GM18505 (cell line): ENCODE data around the gene RFTN1.

Experiments used
- ATAC-seq: cut with Tn5 transposase; IDR thresholded peaks from one replicate; pipeline ENCODE4 v1.9.1; 2021; ENCODE audit not compliant: unreplicated experiment
- POLR2A ChIP-seq: IDR thresholded peaks from 4 replicates; pipeline ENCODE4 v1.6.1; 2011; ENCODE audit warnings: borderline replicate concordance; ENCODE audit not compliant: insufficient read depth, insufficient read length; ENCODE audit errors: extremely low read depth

The RFTN1 gene

GRCh38 chr3:16426029-16426400 is 87.5 kb downstream of the RFTN1 start:
- no peak for ATAC-seq

GRCh38 chr3:16425398-16426028 is 88.0 kb downstream of the RFTN1 start:
- TF ChIP-seq POLR2A, result no peak
- no peak for ATAC-seq

More at GRCh38 chr3:16426029-16426400, 87.5 kb downstream of the RFTN1 start:
- TF ChIP-seq POLR2A, result no peak

GRCh38 chr3:16423947-16424673 is 89.4 kb downstream of the RFTN1 start:
- TF ChIP-seq POLR2A, result no peak

GRCh38 chr3:16423298-16423697 is 90.2 kb downstream of the RFTN1 start:
- ATAC-seq, result no peak
- TF ChIP-seq POLR2A, result no peak

More at GRCh38 chr3:16423947-16424673, 89.4 kb downstream of the RFTN1 start:
- peak; percentile 82 for ATAC-seq

GRCh38 chr3:16419640-16420241 is 93.8 kb downstream of the RFTN1 start:
- TF ChIP-seq POLR2A, result no peak
- no peak for ATAC-seq

- ATAC-seq, result no peak
- no peak for TF ChIP-seq POLR2A
Observed at GRCh38 chr3:16417945-16418739, 95.4 kb downstream of the RFTN1 start.

GRCh38 chr3:16415911-16416476 is 97.5 kb downstream of the RFTN1 start:
- ATAC-seq, result no peak
- no peak for TF ChIP-seq POLR2A

- no peak for TF ChIP-seq POLR2A
- no peak for ATAC-seq
Observed at GRCh38 chr3:16413321-16413720, 100.2 kb downstream of the RFTN1 start.

DNA sequence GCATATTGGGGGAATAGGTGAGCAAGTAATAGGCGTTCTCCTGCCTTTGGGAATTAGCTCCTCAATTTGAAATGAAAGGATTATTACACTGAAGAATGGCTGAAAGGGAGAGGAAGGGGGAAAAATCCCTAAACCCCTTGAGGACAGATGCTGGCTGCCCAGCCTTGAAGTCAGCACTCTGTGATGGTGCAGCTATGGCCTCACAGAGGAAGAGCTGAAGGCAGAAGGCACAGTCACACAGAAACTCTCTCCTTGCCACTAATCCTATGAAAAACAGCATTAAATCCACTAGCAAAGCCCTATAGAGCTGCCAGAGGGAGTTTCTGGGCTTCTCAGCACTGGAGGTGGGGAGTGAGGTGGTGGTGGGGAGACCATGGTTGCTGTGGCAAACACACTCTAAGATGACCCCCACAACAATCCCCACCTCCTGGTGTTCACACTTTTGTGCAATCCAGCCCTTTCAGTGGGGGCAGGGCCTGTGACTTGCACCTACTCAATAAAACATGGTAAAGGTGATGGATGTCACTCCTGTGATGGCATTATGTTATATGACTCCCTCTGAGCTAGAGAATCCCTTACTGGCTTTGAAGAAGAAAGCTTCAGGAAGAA is 101.2 kb downstream of the RFTN1 start:
- no peak for TF ChIP-seq POLR2A
- ATAC-seq, result no peak

DNA sequence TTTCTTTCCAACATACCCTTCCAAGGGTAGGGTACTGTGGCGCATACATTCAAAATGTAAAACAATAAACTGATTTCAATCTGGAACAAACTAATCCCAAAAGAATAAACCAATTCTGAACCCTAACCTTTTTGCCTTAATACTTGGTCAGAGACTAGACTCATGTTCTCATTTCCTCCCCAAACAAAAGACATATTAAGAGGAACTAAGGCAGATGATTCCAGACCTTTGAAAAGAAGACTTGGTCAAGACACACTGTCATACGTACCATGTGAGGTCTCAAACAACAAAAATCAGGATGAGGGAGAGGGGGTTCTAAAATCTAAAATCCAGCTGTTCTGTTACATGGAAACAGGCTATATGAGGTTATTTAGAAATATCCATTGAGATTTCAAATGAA is 102.1 kb downstream of the RFTN1 start:
- no peak for TF ChIP-seq POLR2A
- no peak for ATAC-seq

DNA sequence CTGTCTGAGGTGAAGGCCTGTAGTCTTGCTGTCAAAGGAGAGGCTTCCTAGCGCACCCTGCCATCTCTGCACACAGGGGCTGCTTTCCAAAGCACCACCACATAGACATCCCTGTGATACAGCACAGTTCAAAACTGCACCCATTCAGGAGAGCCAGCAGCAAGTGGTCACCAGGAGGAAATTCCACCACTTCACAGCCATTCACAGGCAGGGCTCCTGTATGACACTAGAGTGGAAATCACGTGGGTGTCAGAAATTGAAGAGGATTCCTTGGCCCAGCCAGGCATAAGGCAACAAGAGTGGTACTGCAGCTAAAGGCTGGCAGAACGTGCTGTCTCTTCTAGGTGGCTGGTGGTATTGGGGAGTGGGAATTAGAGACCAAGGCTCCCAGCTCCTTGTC is 102.8 kb downstream of the RFTN1 start:
- ATAC-seq, result no peak
- TF ChIP-seq POLR2A, result no peak

DNA sequence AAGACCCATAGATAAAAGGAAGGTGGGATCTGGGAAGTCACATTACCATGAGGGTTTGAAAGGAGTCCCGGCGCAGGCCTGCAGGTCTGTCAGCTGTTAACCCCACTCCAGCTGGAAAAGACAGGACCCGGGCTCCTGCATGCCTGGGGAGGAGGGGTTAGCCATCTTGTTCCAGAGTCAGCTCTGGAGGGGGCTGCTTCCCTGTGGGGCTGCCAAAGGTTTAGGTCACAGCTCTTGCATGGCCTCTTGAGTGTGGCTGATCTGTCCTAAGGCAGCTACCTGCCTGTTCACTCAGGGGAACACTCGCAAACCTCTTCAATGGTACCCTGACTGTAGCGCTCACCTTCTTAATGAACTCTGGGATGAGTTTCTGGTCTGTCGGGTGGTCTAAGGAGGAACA is 104.5 kb downstream of the RFTN1 start:
- TF ChIP-seq POLR2A, result no peak
- no peak for ATAC-seq

DNA sequence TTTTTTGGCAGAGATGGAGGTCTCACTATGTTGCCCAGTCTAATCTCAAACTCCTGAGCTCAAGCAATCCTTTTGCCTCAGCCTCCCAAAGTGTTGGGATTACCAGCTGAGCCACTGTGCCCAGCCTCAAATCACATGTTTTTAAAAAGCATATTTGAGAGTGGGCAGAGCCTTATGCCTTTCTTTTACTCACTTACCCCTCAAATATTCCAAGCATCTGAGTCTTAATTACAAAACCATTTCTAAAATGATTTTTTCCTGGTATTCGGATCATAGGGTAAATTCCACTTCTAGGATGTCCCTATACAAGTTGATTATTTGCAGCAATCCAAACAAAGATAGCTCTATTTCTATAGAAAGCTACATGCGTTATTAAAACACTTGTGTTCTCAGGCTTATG is 106.1 kb downstream of the RFTN1 start:
- TF ChIP-seq POLR2A, result no peak
- ATAC-seq, result no peak
